HFFc6 (cell line): ENCODE data around the gene PMCH. TPM values are rescaled to one million over a fixed set of nuclear protein-coding genes. Genes with fewer than 3 reads are reported as not detected.
"Not testable (repeated sequence)": the region's sequence is repeated elsewhere in the genome, so short reads cannot be mapped to it uniquely, and the experiment has no call there.

Experiments used
- DNase-seq: peaks from one replicate; pipeline ENCODE4 v3.0.0-alpha.2; 2018
- H3K27ac Mint-ChIP-seq: 2 replicates; pipeline ENCODE4 v1.8.0; 2020; ENCODE audit warnings: mild to moderate bottlenecking, mixed read lengths
- H3K27me3 Mint-ChIP-seq: 2 replicates; pipeline ENCODE4 v1.8.0; 2021; ENCODE audit warnings: mild to moderate bottlenecking, moderate library complexity, mixed read lengths; ENCODE audit not compliant: insufficient read depth
- H3K36me3 Mint-ChIP-seq: 2 replicates; pipeline ENCODE4 v1.8.0; 2021; ENCODE audit warnings: low read depth, mixed read lengths
- H3K4me1 Mint-ChIP-seq: 2 replicates; pipeline ENCODE4 v1.8.0; 2020; ENCODE audit warnings: low read depth, mixed read lengths
- H3K4me3 Mint-ChIP-seq: 2 replicates; pipeline ENCODE4 v1.8.0; 2020; ENCODE audit warnings: mild to moderate bottlenecking, moderate library complexity, mixed read lengths
- H3K9me3 Mint-ChIP-seq: 2 replicates; pipeline ENCODE4 v1.8.0; 2020; ENCODE audit warnings: mild to moderate bottlenecking, mixed read lengths
- total RNA-seq, 6 experiments: library from RNA; stranded (reverse); fragmentation: NEBNext Ultra II Directional; extraction: Animal tissue kit (Norgen Biotek cat#: 25700); gene quantifications; 2 replicates in 1 of 6; 3 replicates in 5 of 6; pipeline ENCODE4 v1.2.3, GENCODE V29; 2021
- TF ChIP-seq, protein P1 (sequence below): fragments of 200-600 bp; sonication (generic); IDR thresholded peaks from 2 replicates; pipeline ENCODE4 v1.5.0; 2021; ENCODE audit warnings: antibody characterized with exemption, mild to moderate bottlenecking

Gene PMCH
- total RNA-seq, 6 experiments from 2014 or later, result not detected

DNA sequence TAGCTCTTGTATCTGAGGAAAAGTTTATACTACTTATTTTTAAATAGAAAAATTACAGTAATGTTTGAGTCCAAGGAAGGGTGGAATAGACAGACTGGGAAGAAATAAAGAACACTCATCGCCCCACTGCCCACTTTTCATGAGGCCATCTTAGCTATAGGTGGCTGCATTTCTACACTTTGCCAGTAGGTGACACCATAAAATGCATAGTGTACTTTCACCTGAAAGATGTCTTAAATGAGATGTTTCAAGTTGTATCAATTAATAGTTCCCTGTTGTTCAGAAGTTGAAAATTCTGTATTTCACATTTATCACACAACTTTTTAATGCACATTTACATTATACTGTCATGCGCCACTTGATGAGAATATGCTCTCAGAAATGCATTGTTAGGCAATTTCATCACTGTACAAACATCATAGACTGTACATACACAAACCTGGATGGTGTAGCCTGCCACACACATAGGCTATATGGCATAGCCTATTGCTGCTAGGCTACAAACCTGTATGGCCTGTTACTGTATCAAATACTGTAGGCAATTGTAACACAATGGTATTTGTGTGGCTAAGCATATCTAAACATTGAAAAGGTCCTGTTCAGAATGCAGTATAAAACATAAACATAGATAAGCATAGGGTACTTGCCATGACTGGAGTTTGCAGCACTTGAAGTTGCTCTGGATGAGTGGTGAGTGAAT, 27.6 kb downstream of the PMCH start:
- TF ChIP-seq, protein P1, sequence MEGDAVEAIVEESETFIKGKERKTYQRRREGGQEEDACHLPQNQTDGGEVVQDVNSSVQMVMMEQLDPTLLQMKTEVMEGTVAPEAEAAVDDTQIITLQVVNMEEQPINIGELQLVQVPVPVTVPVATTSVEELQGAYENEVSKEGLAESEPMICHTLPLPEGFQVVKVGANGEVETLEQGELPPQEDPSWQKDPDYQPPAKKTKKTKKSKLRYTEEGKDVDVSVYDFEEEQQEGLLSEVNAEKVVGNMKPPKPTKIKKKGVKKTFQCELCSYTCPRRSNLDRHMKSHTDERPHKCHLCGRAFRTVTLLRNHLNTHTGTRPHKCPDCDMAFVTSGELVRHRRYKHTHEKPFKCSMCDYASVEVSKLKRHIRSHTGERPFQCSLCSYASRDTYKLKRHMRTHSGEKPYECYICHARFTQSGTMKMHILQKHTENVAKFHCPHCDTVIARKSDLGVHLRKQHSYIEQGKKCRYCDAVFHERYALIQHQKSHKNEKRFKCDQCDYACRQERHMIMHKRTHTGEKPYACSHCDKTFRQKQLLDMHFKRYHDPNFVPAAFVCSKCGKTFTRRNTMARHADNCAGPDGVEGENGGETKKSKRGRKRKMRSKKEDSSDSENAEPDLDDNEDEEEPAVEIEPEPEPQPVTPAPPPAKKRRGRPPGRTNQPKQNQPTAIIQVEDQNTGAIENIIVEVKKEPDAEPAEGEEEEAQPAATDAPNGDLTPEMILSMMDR, result peak; percentile 88
- Mint-ChIP-seq H3K36me3 (no peaks in the 10 kb centered on the region), H3K4me3 (no peak overlapping the region), H3K9me3 (no peaks in the 10 kb centered on the region), H3K4me1 (peaks cover 26% of the 10 kb centered on the region), H3K27ac (no peak overlapping the region), H3K27me3 (no peaks in the 10 kb centered on the region; the same call in 1 of the 2 replicates)
- peak; percentile 30 for DNase-seq

DNA sequence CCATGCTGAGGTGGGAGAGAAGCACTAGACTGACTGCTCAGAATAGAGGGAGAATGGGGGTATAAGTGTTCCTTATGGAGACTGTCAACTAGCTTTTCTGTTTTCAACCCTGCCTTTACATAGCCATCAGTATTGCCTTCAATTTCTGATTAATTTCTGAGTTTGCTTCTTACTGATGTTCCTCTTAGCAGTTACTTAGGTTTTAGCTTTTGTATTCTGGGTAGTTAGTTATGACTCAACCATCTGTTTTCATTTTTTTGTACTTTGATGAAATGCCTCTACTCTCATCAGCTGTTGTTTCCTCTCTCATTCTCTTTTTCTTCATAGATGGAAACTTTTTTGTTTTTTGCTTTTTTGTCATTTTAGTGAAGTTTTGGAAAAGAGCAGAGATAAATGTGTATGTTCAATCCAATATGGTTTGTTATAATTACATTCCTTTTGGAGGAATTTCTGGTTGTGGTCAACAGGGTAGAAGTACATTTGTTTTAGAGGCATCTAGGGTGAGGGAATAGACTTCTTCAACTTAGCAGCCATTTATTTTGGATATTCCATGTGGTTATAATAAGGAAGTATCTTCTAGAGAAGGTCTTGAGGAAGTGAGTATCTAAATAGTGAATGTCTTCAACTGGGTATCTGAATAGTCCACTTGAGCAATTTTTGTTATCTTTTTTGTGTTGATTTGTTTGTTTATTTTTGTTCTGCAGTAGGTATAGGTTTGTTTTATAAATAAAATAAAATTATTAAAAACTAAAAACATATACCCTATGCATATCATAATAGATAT, 29.6 kb downstream of the PMCH start:
- peaks cover 26% of the 10 kb centered on the region for H3K4me1 Mint-ChIP-seq
- no peaks in the 10 kb centered on the region; the same call in 1 of the 2 replicates for H3K27me3 Mint-ChIP-seq
- no peaks in the 10 kb centered on the region for H3K36me3 Mint-ChIP-seq
- no peak for DNase-seq
- no peaks in the 10 kb centered on the region for H3K9me3 Mint-ChIP-seq
- no peak overlapping the region for H3K4me3 Mint-ChIP-seq
- TF ChIP-seq, protein P1, result no peak
- peak overlapping the region; percentile 6 for H3K27ac Mint-ChIP-seq

DNA sequence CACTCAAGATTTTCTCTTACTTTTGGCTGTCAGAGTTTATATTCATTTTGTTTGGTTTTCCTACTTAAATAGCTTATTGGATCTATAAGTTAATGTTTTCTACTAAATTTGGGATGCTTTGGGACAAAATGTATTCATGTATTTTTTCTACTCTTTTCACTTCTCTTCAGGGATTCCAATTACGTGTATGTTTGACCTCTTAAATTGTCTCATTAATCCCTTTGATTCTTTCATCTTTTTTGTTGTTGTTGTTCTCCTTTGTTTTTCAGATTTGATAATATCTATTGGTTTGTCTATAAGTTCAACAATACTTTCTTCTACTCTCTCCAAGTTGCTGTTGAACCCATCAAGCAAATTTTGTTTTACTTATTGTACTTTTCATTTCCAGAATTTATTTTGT, 34.2 kb downstream of the PMCH start:
- Mint-ChIP-seq H3K27ac (no peak overlapping the region), H3K4me1 (peaks cover 13% of the 10 kb centered on the region), H3K27me3 (no peaks in the 10 kb centered on the region), H3K4me3 (no peak overlapping the region), H3K9me3 (no peaks in the 10 kb centered on the region), H3K36me3 (no peaks in the 10 kb centered on the region)
- TF ChIP-seq, protein P1, result no peak
- no peak for DNase-seq

DNA sequence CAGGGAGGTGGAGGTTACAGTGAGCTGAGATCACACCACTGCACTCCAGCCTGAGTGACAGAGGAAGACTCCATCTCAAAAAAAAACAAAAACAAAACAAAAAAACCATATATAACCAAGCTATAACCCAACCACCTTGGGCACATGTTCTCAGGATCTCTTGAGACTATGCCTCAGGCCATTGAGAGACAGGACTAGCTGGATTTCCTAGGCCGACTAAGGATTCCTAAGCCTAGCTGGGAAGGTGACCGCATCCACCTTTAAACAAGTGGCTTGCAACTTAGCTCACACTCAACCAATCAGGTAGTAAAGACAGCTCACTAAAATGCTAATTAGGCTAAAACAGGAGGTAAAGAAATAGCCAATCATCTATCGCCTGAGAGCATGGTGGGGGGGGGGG, 42.4 kb downstream of the PMCH start:
- peaks cover 13% of the 10 kb centered on the region; the same call in 1 of the 2 replicates for H3K36me3 Mint-ChIP-seq
- not testable (repeated sequence) for H3K4me1 Mint-ChIP-seq, H3K9me3 Mint-ChIP-seq, H3K4me3 Mint-ChIP-seq, H3K27me3 Mint-ChIP-seq, DNase-seq, H3K27ac Mint-ChIP-seq

DNA sequence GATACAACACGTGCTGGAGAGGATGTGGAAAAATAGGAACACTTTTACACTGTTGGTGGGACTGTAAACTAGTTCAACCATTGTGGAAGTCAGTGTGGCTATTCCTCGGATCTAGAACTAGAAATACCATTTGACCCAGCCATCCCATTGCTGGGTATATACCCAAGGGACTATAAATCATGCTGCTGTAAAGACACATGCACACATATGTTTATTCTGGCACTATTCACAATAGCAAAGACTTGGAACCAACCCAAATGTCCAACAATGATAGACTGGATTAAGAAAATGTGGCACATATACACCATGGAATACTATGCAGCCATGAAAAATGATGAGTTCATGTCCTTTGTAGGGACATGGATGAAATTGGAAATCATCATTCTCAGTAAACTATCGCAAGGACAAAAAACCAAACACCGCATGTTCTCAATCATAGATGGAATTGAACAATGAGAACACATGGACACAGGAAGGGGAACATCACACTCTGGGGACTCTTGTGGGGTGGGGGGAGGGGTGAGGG, 50.5 kb downstream of the PMCH start:
- H3K36me3 Mint-ChIP-seq, H3K27ac Mint-ChIP-seq, H3K4me3 Mint-ChIP-seq, H3K27me3 Mint-ChIP-seq, H3K4me1 Mint-ChIP-seq, H3K9me3 Mint-ChIP-seq, DNase-seq: not testable (repeated sequence)

Other genes with a start within 250 kb of the PMCH start
- 10 to 100 TPM; 49.2 to 61.0 (median 54.8) TPM for gene WASHC3, start 135.8 kb downstream of the PMCH start, total RNA-seq
- gene NUP37, start 77.7 kb downstream of the PMCH start, total RNA-seq, result 10 to 100 TPM; 36.0 to 53.9 (median 47.8) TPM
- gene PARPBP, start 77.7 kb downstream of the PMCH start, total RNA-seq, result 10 to 100 TPM in 5 of 6 experiments, 1 to 10 TPM in 1; 8.6 to 13.6 (median 12.6) TPM